T-helper 1 cell treated with Interleukin-12 subunit alpha and Interleukin-12 subunit beta and Interleukin-4 antibody, amounts not matched to agents 30 ng/mL and 1 ng/mL, for 36 hours (primary cell): ENCODE measurements around the gene PNLDC1. TPM values are rescaled to one million over a fixed set of nuclear protein-coding genes. Genes with fewer than 3 reads are reported as not detected.
"Not testable (repeated sequence)": the region's sequence is repeated elsewhere in the genome, so short reads cannot be mapped to it uniquely, and the experiment has no call there.

Experiments
- intact Hi-C: fragments of 100-400 bp; cut with micrococcal nuclease; formaldehyde crosslinking; loops from one replicate; pipeline ENCODE4 v1.15.1; 2024
- total RNA-seq: library from RNA; stranded (reverse); gene quantifications from 2 replicates; pipeline ENCODE4 v1.2.3, GENCODE V29; 2022

Gene PNLDC1
- total RNA-seq, 1 donor from 2014 or later, result 0.74 TPM

- intact Hi-C loops, result no loop called here
Measured at GRCh38 chr6:159844737-159845645, 44.9 kb downstream of the PNLDC1 start.

GRCh38 chr6:159848552-159848951 is 48.5 kb downstream of the PNLDC1 start:
- intact Hi-C loops, result not testable (repeated sequence)

GRCh38 chr6:159849851-159850250 is 49.8 kb downstream of the PNLDC1 start:
- intact Hi-C loops, result not testable (repeated sequence)

- intact Hi-C loops, result loop anchor here (1.0 kb wide), 3 partner anchors 63 to 162 kb away; partner anchors contain the start of gene MRPL18
Measured at GRCh38 chr6:159852877-159853276, 52.8 kb downstream of the PNLDC1 start.

- intact Hi-C loops, result loop anchor here (1.0 kb wide), 3 partner anchors 63 to 162 kb away; partner anchors contain the start of gene MRPL18
Measured at GRCh38 chr6:159853754-159854153, 53.7 kb downstream of the PNLDC1 start.

- intact Hi-C loops, result no loop called here
Measured at GRCh38 chr6:159854959-159855358, 54.9 kb downstream of the PNLDC1 start.

- intact Hi-C loops, result no loop called here
Measured at GRCh38 chr6:159858259-159858658, 58.2 kb downstream of the PNLDC1 start.

GRCh38 chr6:159860482-159860881 is 60.4 kb downstream of the PNLDC1 start:
- intact Hi-C loops, result no loop called here

GRCh38 chr6:159862103-159862502 is 62.0 kb downstream of the PNLDC1 start:
- intact Hi-C loops, result no loop called here

GRCh38 chr6:159863341-159863740 is 63.3 kb downstream of the PNLDC1 start:
- intact Hi-C loops, result loop anchor here (1.0 kb wide), 3 partner anchors 78 to 593 kb away; no protein-coding TSS in a partner anchor

- intact Hi-C loops, result no loop called here
Measured at GRCh38 chr6:159865226-159865920, 65.3 kb downstream of the PNLDC1 start.

GRCh38 chr6:159866286-159867247 is 66.5 kb downstream of the PNLDC1 start:
- intact Hi-C loops, result no loop called here

Other genes with a start within 250 kb of the PNLDC1 start
- 63.1 and 63.9 TPM in 2 replicates for gene SOD2, start 107.0 kb upstream of the PNLDC1 start, total RNA-seq
- 119 and 126 TPM in 2 replicates for gene WTAP, start 72.8 kb upstream of the PNLDC1 start, total RNA-seq
- 61.9 and 65.6 TPM in 2 replicates for gene ACAT2, start 38.2 kb upstream of the PNLDC1 start, total RNA-seq
- 227 and 230 TPM in 2 replicates for gene TCP1, start 10.7 kb upstream of the PNLDC1 start, total RNA-seq
- gene MRPL18, start 9.8 kb upstream of the PNLDC1 start, total RNA-seq, result 72.9 and 74.8 TPM in 2 replicates
- not detected in 2 replicates for gene MAS1, start 90.7 kb downstream of the PNLDC1 start, total RNA-seq
- gene IGF2R, start 168.8 kb downstream of the PNLDC1 start, total RNA-seq, result 93.0 and 95.3 TPM in 2 replicates